Measurements from ENCODE around the gene KCTD7.
"Not testable (repeated sequence)": the region's sequence is repeated elsewhere in the genome, so short reads cannot be mapped to it uniquely, and the experiment has no call there.

Gene KCTD7

GRCh38 chr7:66617295-66617694, 11.4 kb upstream of the KCTD7 start:
- no peak for DNase-seq (ENCODE audit: low spot score)

GRCh38 chr7:66619341-66619948, 9.2 kb upstream of the KCTD7 start:
- not testable (repeated sequence) for DNase-seq (ENCODE audit: low spot score)

- no peak for DNase-seq (ENCODE audit: low spot score)
Measured at GRCh38 chr7:66626331-66626934, 2.2 kb upstream of the KCTD7 start.

GRCh38 chr7:66627151-66627681, 1.5 kb upstream of the KCTD7 start:
- DNase-seq (ENCODE audit: low spot score), result no peak

- no peak for DNase-seq (ENCODE audit: low spot score)
Measured at GRCh38 chr7:66627881-66628360, 760 bp upstream of the KCTD7 start.

- DNase-seq (ENCODE audit: low spot score), result no peak
Measured at GRCh38 chr7:66629222-66630062, 761 bp downstream of the KCTD7 start.

GRCh38 chr7:66630531-66630930, 1.9 kb downstream of the KCTD7 start:
- no peak for DNase-seq (ENCODE audit: low spot score)

- DNase-seq (ENCODE audit: low spot score), result no peak
Measured at GRCh38 chr7:66631471-66631870, 2.8 kb downstream of the KCTD7 start.

GRCh38 chr7:66634816-66635215, 6.1 kb downstream of the KCTD7 start:
- DNase-seq (ENCODE audit: low spot score), result no peak

- DNase-seq (ENCODE audit: low spot score), result not testable (repeated sequence)
Measured at GRCh38 chr7:66635322-66635981, 6.8 kb downstream of the KCTD7 start.

GRCh38 chr7:66635982-66636546, 7.4 kb downstream of the KCTD7 start:
- DNase-seq (ENCODE audit: low spot score), result peak; percentile 60

- DNase-seq (ENCODE audit: low spot score), result no peak
Measured at GRCh38 chr7:66638309-66639099, 9.8 kb downstream of the KCTD7 start.

- DNase-seq (ENCODE audit: low spot score), result no peak
Measured at GRCh38 chr7:66639773-66640172, 11.1 kb downstream of the KCTD7 start.

GRCh38 chr7:66640802-66641525, 12.3 kb downstream of the KCTD7 start:
- DNase-seq (ENCODE audit: low spot score), result peak; percentile 50

GRCh38 chr7:66641526-66641871, 12.8 kb downstream of the KCTD7 start:
- no peak for DNase-seq (ENCODE audit: low spot score)

- no peak for DNase-seq (ENCODE audit: low spot score)
Measured at GRCh38 chr7:66642186-66642585, 13.5 kb downstream of the KCTD7 start.

GRCh38 chr7:66642932-66643331, 14.3 kb downstream of the KCTD7 start:
- DNase-seq (ENCODE audit: low spot score), result no peak

- DNase-seq (ENCODE audit: low spot score), result no peak
Measured at GRCh38 chr7:66643395-66643794, 14.7 kb downstream of the KCTD7 start.

GRCh38 chr7:66651026-66651425, 22.3 kb downstream of the KCTD7 start:
- DNase-seq (ENCODE audit: low spot score), result not testable (repeated sequence)

GRCh38 chr7:66653719-66654274, 25.1 kb downstream of the KCTD7 start:
- not testable (repeated sequence) for DNase-seq (ENCODE audit: low spot score)
